Measurements from ENCODE around the gene RBP7. TPM values are rescaled to one million over a fixed set of nuclear protein-coding genes. Genes with fewer than 3 reads are reported as not detected.

The RBP7 gene
- polyA plus RNA-seq, result 0.56 TPM in 1 of 2 replicates, not detected in the other
- polyA minus RNA-seq, result not detected in 2 replicates

- Histone ChIP-seq H3K4me2 (ENCODE audit: low read length) (no peak within 1 kb of the TSS), H3K4me3 (ENCODE audit: low read length) (peak within 1 kb of the TSS; percentile 55), H3K27ac (ENCODE audit: low read length) (no peak within 1 kb of the TSS), H3K79me2 (replicated peaks; ENCODE audit: insufficient read depth, low read length) (no peaks in the 10 kb centered on the region), H3K9me3 (ENCODE audit: low read length) (no peaks in the 10 kb centered on the region), H3K9me2 (ENCODE audit: insufficient read depth, low read length) (no peaks in the 10 kb centered on the region), H3K9ac (ENCODE audit: low read length) (no peak within 1 kb of the TSS), H2AFZ (ENCODE audit: low read depth, low read length) (no peak within 1 kb of the TSS), H4K20me1 (ENCODE audit: insufficient read depth) (no peaks in the 10 kb centered on the region), H3F3A (ENCODE audit: insufficient read depth, low read length, poor library complexity, severe bottlenecking) (no peaks in the 10 kb centered on the region), H3K36me3 (ENCODE audit: insufficient read depth, low read length) (no peaks in the 10 kb centered on the region), H3K27me3 (ENCODE audit: insufficient read depth, low read depth, low read length) (peaks cover 39% of the 10 kb centered on the region)
- TF ChIP-seq TAF1 (IDR thresholded peaks at IDR 0.05; ENCODE audit: low read depth), result no peak
- no peak for TF ChIP-seq MXI1 (conservative IDR thresholded peaks at IDR 0.05; ENCODE audit: poor library complexity, severe bottlenecking)
- no peak for TF ChIP-seq CTCF (IDR thresholded peaks at IDR 0.05; ENCODE audit: poor library complexity, severe bottlenecking)
- TF ChIP-seq EP300 (conservative IDR thresholded peaks at IDR 0.05; ENCODE audit: poor library complexity, severe bottlenecking), result no peak
- no peak for TF ChIP-seq EZH2 (IDR thresholded peaks at IDR 0.05; ENCODE audit: borderline replicate concordance, insufficient read depth, low read length, poor library complexity, severe bottlenecking)
- no peak for TF ChIP-seq SMC3 (conservative IDR thresholded peaks at IDR 0.05; ENCODE audit: poor library complexity)
- TF ChIP-seq RAD21 (conservative IDR thresholded peaks at IDR 0.05), result no peak
- no peak for TF ChIP-seq POLR2AphosphoS5 (IDR thresholded peaks at IDR 0.05)
- no peak for TF ChIP-seq REST (IDR thresholded peaks at IDR 0.05; ENCODE audit: borderline replicate concordance)
Observed at GRCh38 chr1:9996624-9997582, at the start of gene RBP7. Gene RBP7, plus strand, starts transcription at chr1:9997228. Its CDS starts 31 bp downstream, at chr1:9997259.

- no peaks in the 10 kb centered on the region for H3F3A ChIP-seq (ENCODE audit: insufficient read depth, low read length, poor library complexity, severe bottlenecking)
- no peaks in the 10 kb centered on the region for H3K27me3 ChIP-seq (ENCODE audit: insufficient read depth, low read depth, low read length)
- no peak overlapping the region for H2AFZ ChIP-seq (ENCODE audit: low read depth, low read length)
- no peaks in the 10 kb centered on the region for H3K36me3 ChIP-seq (ENCODE audit: insufficient read depth, low read length)
- no peaks in the 10 kb centered on the region for H3K79me2 ChIP-seq (replicated peaks; ENCODE audit: insufficient read depth, low read length)
- H3K9ac ChIP-seq (ENCODE audit: low read length), result no peak overlapping the region
- H3K9me3 ChIP-seq (ENCODE audit: low read length), result no peaks in the 10 kb centered on the region
- no peaks in the 10 kb centered on the region for H4K20me1 ChIP-seq (ENCODE audit: insufficient read depth)
- no peak overlapping the region for H3K27ac ChIP-seq (ENCODE audit: low read length)
- TF ChIP-seq RAD21 (conservative IDR thresholded peaks at IDR 0.05), result no peak
- no peak for TF ChIP-seq POLR2AphosphoS5 (IDR thresholded peaks at IDR 0.05)
- TF ChIP-seq EZH2 (IDR thresholded peaks at IDR 0.05; ENCODE audit: borderline replicate concordance, insufficient read depth, low read length, poor library complexity, severe bottlenecking), result no peak
- TF ChIP-seq SMC3 (conservative IDR thresholded peaks at IDR 0.05; ENCODE audit: poor library complexity), result no peak
- TF ChIP-seq EP300 (conservative IDR thresholded peaks at IDR 0.05; ENCODE audit: poor library complexity, severe bottlenecking), result no peak
- TF ChIP-seq MXI1 (conservative IDR thresholded peaks at IDR 0.05; ENCODE audit: poor library complexity, severe bottlenecking), result no peak
- TF ChIP-seq TAF1 (IDR thresholded peaks at IDR 0.05; ENCODE audit: low read depth), result no peak
- no peak for TF ChIP-seq CTCF (IDR thresholded peaks at IDR 0.05; ENCODE audit: poor library complexity, severe bottlenecking)
- no peak for TF ChIP-seq REST (IDR thresholded peaks at IDR 0.05; ENCODE audit: borderline replicate concordance)
- H3K4me2 ChIP-seq (ENCODE audit: low read length), result no peak overlapping the region
- no peaks in the 10 kb centered on the region for H3K9me2 ChIP-seq (ENCODE audit: insufficient read depth, low read length)
- no peak overlapping the region for H3K4me3 ChIP-seq (ENCODE audit: low read length)
Observed at GRCh38 chr1:9957726-9958125, 39.3 kb upstream of the RBP7 start.

Measured in neural cell (in vitro differentiated cells).